Forelimb muscle (tissue), 1 donor: ENCODE measurements around the gene DHFR2. TPM values are rescaled to one million over a fixed set of nuclear protein-coding genes. Genes with fewer than 3 reads are reported as not detected.
"Not testable (repeated sequence)": the region's sequence is repeated elsewhere in the genome, so short reads cannot be mapped to it uniquely, and the experiment has no call there.

Experiments used
- DNase-seq: peaks from one replicate; pipeline ENCODE4 v3.0.0-alpha.2; 2013; ENCODE audit warnings: low read depth
- polyA plus RNA-seq: library from polyadenylated mRNA; unstranded; fragments of 120-200 nt; gene quantifications from one replicate; pipeline ENCODE4 v1.2.1, GENCODE V29; 2013; ENCODE audit not compliant: insufficient read length

Gene DHFR2
- 3.4 TPM for polyA plus RNA-seq

- peak; percentile 99 for DNase-seq
These were observed at the start of gene DHFR2, which contains the start of gene NSUN3 for GRCh38 chr3:94062513-94063404. DHFR2 (minus strand) TSS chr3:94062916; CDS start chr3:94061511, 1,405 bp downstream. NSUN3 (plus strand) TSS chr3:94063061; CDS start chr3:94063127, 66 bp downstream.

- DNase-seq = no peak
These were observed 48.1 kb upstream of the DHFR2 start for GRCh38 chr3:94110854-94111253.

GRCh38 chr3:94110232-94110631, 47.5 kb upstream of the DHFR2 start:
- not testable (repeated sequence) for DNase-seq

- DNase-seq = no peak
These were observed 43.6 kb upstream of the DHFR2 start for GRCh38 chr3:94106268-94106667.

GRCh38 chr3:94101860-94102259, 39.1 kb upstream of the DHFR2 start:
- DNase-seq = no peak

GRCh38 chr3:94099311-94099710, 36.6 kb upstream of the DHFR2 start:
- DNase-seq = no peak

GRCh38 chr3:94098452-94098851, 35.7 kb upstream of the DHFR2 start:
- no peak for DNase-seq

- DNase-seq = no peak
These were observed 32.4 kb upstream of the DHFR2 start for GRCh38 chr3:94095111-94095510.

GRCh38 chr3:94093151-94093550, 30.4 kb upstream of the DHFR2 start:
- DNase-seq = no peak

- DNase-seq = no peak
These were observed 29.4 kb upstream of the DHFR2 start for GRCh38 chr3:94092086-94092485.

GRCh38 chr3:94089126-94089525, 26.4 kb upstream of the DHFR2 start:
- no peak for DNase-seq

GRCh38 chr3:94083261-94083660, 20.5 kb upstream of the DHFR2 start:
- no peak for DNase-seq

- no peak for DNase-seq
These were observed 19.7 kb upstream of the DHFR2 start for GRCh38 chr3:94082391-94082937.

- DNase-seq = no peak
These were observed 19.2 kb upstream of the DHFR2 start for GRCh38 chr3:94081884-94082283.

GRCh38 chr3:94080552-94080951, 17.8 kb upstream of the DHFR2 start:
- DNase-seq = not testable (repeated sequence)

- DNase-seq = no peak
These were observed 13.3 kb upstream of the DHFR2 start for GRCh38 chr3:94076055-94076454.

- DNase-seq = no peak
These were observed 9.1 kb upstream of the DHFR2 start for GRCh38 chr3:94071713-94072284.

GRCh38 chr3:94070341-94070911, 7.7 kb upstream of the DHFR2 start:
- DNase-seq = no peak

GRCh38 chr3:94069194-94069813, 6.6 kb upstream of the DHFR2 start:
- DNase-seq = peak; percentile 20

GRCh38 chr3:94066506-94067500, 4.1 kb upstream of the DHFR2 start:
- DNase-seq = no peak
